Measurements from ENCODE around the gene DPYSL3.

GRCh38 chr5:147554261-147554817 lies 44.5 kb upstream of the DPYSL3 start:
- no peak for TF ChIP-seq YY1 (IDR thresholded peaks at IDR 0.05; ENCODE audit: extremely low read depth, insufficient replicate concordance, low read depth, low read length)
- no peak for TF ChIP-seq CTCF (IDR thresholded peaks at IDR 0.05 in 2 of 3, conservative IDR thresholded peaks at IDR 0.05 in 1 of 3; ENCODE audit: borderline replicate concordance in 1 of 3, insufficient read depth in 1 of 3, low read depth in 2 of 3, low read length in 2 of 3)
- no peak for TF ChIP-seq POLR2AphosphoS5 (IDR thresholded peaks at IDR 0.05; ENCODE audit: low read depth, low read length)
